ENCODE data around the gene FRAS1.

DNA sequence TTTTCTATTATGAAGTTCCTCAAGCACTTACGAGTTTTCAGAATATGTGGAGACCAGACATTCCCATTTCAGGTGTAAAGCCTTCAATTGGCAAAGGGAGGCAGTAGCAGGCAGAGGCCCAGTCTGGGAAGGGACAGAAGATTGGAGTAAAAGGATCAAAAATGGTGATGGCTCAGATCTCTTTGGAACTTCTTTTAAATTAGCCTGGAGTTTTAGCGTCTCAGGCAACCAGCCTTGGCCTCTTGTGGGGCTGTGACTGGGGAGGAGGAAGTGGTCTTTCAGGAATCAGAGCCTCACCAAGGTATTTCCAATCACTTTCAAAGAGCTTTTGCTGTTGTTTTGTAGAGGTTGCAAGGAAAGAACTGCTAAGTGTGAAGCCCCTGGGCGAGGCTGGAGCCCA is 239.1 kb downstream of the FRAS1 start:
- TF ChIP-seq POLR2AphosphoS5 (IDR thresholded peaks at IDR 0.05; ENCODE audit: low read depth, low read length): no peak
- TF ChIP-seq NRF1 (IDR thresholded peaks at IDR 0.05; ENCODE audit: low read depth, low read length): no peak
- TF ChIP-seq CTCF (IDR thresholded peaks at IDR 0.05; ENCODE audit: control extremely low read depth in 1 of 3, insufficient read depth in 1 of 3, low read depth in 1 of 3, low read length in 3 of 3): peak in 2 of 3 experiments; percentile 21 to 26; a peak in 2 of 4 replicates
- no peak for TF ChIP-seq EZH2 (IDR thresholded peaks at IDR 0.05; ENCODE audit: low read depth, low read length, severe bottlenecking)
- TF ChIP-seq RAD21 (IDR thresholded peaks at IDR 0.05 in 1 of 2, conservative IDR thresholded peaks at IDR 0.05 in 1 of 2; ENCODE audit: low read depth in 2 of 2, low read length in 2 of 2): peak; percentile 46 to 57
- no peak for TF ChIP-seq SUZ12 (IDR thresholded peaks at IDR 0.05; ENCODE audit: low read length)
- no peak for TF ChIP-seq CEBPB (IDR thresholded peaks at IDR 0.05; ENCODE audit: low read depth, low read length)
- TF ChIP-seq EP300 (IDR thresholded peaks at IDR 0.05; ENCODE audit: borderline replicate concordance in 1 of 2, low read depth in 2 of 2, low read length in 2 of 2): no peak
- no peak for TF ChIP-seq JUN (IDR thresholded peaks at IDR 0.05; ENCODE audit: low read depth, low read length)
- TF ChIP-seq RBBP5 (IDR thresholded peaks at IDR 0.05; ENCODE audit: borderline replicate concordance, low read depth, low read length): no peak
- TF ChIP-seq RFX5 (IDR thresholded peaks at IDR 0.05; ENCODE audit: borderline replicate concordance, low read depth, low read length): no peak
- no peak for TF ChIP-seq POLR2A (IDR thresholded peaks at IDR 0.05; ENCODE audit: control extremely low read depth in 1 of 2, low read depth in 2 of 2, low read length in 2 of 2)
- TF ChIP-seq SP1 (IDR thresholded peaks at IDR 0.05; ENCODE audit: low read depth, low read length): no peak

Data from H1 (cell line).